ENCODE results near the gene EIF4B.
A peak's percentile ranks its signal among the peaks of the same experiment; 100 is the strongest.

Gene EIF4B

GRCh38 chr12:53061404-53062010 lies 55.3 kb downstream of the EIF4B start:
- Histone ChIP-seq H3K9me3 (ENCODE audit: insufficient read depth, low read depth, low read length) (no peaks in the 10 kb centered on the region), H2AFZ (ENCODE audit: low read length) (no peak overlapping the region), H3K36me3 (ENCODE audit: insufficient read depth, low read length) (peaks cover 7% of the 10 kb centered on the region; the same call in 1 of the 2 replicates), H3K9me2 (replicated peaks; ENCODE audit: low read depth, low read length) (no peaks in the 10 kb centered on the region), H3K4me3 (ENCODE audit: low read length, poor library complexity, severe bottlenecking) (no peak overlapping the region), H3K9ac (ENCODE audit: low read depth, low read length, poor library complexity, severe bottlenecking) (no peak overlapping the region), H3F3A (ENCODE audit: low read depth) (no peaks in the 10 kb centered on the region), H3K4me1 (ENCODE audit: insufficient read depth, low read length, poor library complexity, severe bottlenecking) (no peaks in the 10 kb centered on the region), H3K4me2 (ENCODE audit: low read depth, low read length, poor library complexity, severe bottlenecking) (no peak overlapping the region), H3K27me3 (ENCODE audit: insufficient read depth, low read length, poor library complexity, severe bottlenecking) (no peaks in the 10 kb centered on the region), H3K79me2 (ENCODE audit: insufficient read depth, low read length) (no peaks in the 10 kb centered on the region), H4K20me1 (ENCODE audit: insufficient read depth, low read length, poor library complexity, severe bottlenecking) (no peaks in the 10 kb centered on the region)
- peak; percentile 50 for TF ChIP-seq CTCF (conservative IDR thresholded peaks at IDR 0.05; ENCODE audit: low read length)
- TF ChIP-seq EZH2phosphoT487 (IDR thresholded peaks at IDR 0.05; ENCODE audit: borderline replicate concordance), result no peak

GRCh38 chr12:53062011-53062961 lies 56.0 kb downstream of the EIF4B start:
- TF ChIP-seq EZH2phosphoT487 (IDR thresholded peaks at IDR 0.05; ENCODE audit: borderline replicate concordance) (no peak), CTCF (conservative IDR thresholded peaks at IDR 0.05; ENCODE audit: low read length) (no peak; the same call in 1 of the 2 replicates)
- no peaks in the 10 kb centered on the region for H3K79me2 ChIP-seq (ENCODE audit: insufficient read depth, low read length)
- H3K4me3 ChIP-seq (ENCODE audit: low read length, poor library complexity, severe bottlenecking), result no peak overlapping the region
- no peaks in the 10 kb centered on the region for H4K20me1 ChIP-seq (ENCODE audit: insufficient read depth, low read length, poor library complexity, severe bottlenecking)
- peaks cover 7% of the 10 kb centered on the region; the same call in 1 of the 2 replicates for H3K36me3 ChIP-seq (ENCODE audit: insufficient read depth, low read length)
- H3F3A ChIP-seq (ENCODE audit: low read depth), result no peaks in the 10 kb centered on the region
- H3K4me1 ChIP-seq (ENCODE audit: insufficient read depth, low read length, poor library complexity, severe bottlenecking), result no peaks in the 10 kb centered on the region
- H3K9ac ChIP-seq (ENCODE audit: low read depth, low read length, poor library complexity, severe bottlenecking), result no peak overlapping the region
- H3K27me3 ChIP-seq (ENCODE audit: insufficient read depth, low read length, poor library complexity, severe bottlenecking), result no peaks in the 10 kb centered on the region
- H3K4me2 ChIP-seq (ENCODE audit: low read depth, low read length, poor library complexity, severe bottlenecking), result no peak overlapping the region
- H3K9me2 ChIP-seq (replicated peaks; ENCODE audit: low read depth, low read length), result no peaks in the 10 kb centered on the region
- no peak overlapping the region for H2AFZ ChIP-seq (ENCODE audit: low read length)
- no peaks in the 10 kb centered on the region for H3K9me3 ChIP-seq (ENCODE audit: insufficient read depth, low read depth, low read length)

GRCh38 chr12:53062977-53063707 lies 56.9 kb downstream of the EIF4B start:
- peaks cover 7% of the 10 kb centered on the region; the same call in 1 of the 2 replicates for H3K36me3 ChIP-seq (ENCODE audit: insufficient read depth, low read length)
- H3K27me3 ChIP-seq (ENCODE audit: insufficient read depth, low read length, poor library complexity, severe bottlenecking), result no peaks in the 10 kb centered on the region
- no peak overlapping the region for H2AFZ ChIP-seq (ENCODE audit: low read length)
- H3F3A ChIP-seq (ENCODE audit: low read depth), result no peaks in the 10 kb centered on the region
- no peak overlapping the region for H3K4me3 ChIP-seq (ENCODE audit: low read length, poor library complexity, severe bottlenecking)
- H4K20me1 ChIP-seq (ENCODE audit: insufficient read depth, low read length, poor library complexity, severe bottlenecking), result no peaks in the 10 kb centered on the region
- no peaks in the 10 kb centered on the region for H3K9me3 ChIP-seq (ENCODE audit: insufficient read depth, low read depth, low read length)
- H3K4me1 ChIP-seq (ENCODE audit: insufficient read depth, low read length, poor library complexity, severe bottlenecking), result no peaks in the 10 kb centered on the region
- TF ChIP-seq EZH2phosphoT487 (IDR thresholded peaks at IDR 0.05; ENCODE audit: borderline replicate concordance) (no peak), CTCF (conservative IDR thresholded peaks at IDR 0.05; ENCODE audit: low read length) (no peak)
- H3K79me2 ChIP-seq (ENCODE audit: insufficient read depth, low read length), result no peaks in the 10 kb centered on the region
- no peak overlapping the region for H3K9ac ChIP-seq (ENCODE audit: low read depth, low read length, poor library complexity, severe bottlenecking)
- no peak overlapping the region for H3K4me2 ChIP-seq (ENCODE audit: low read depth, low read length, poor library complexity, severe bottlenecking)
- no peaks in the 10 kb centered on the region for H3K9me2 ChIP-seq (replicated peaks; ENCODE audit: low read depth, low read length)
